Neuronal stem cell (in vitro differentiated cells): ENCODE results near the gene ZNF574.
A peak's percentile ranks its signal among the peaks of the same experiment; 100 is the strongest.

Experiments used
- DNase-seq: peaks from one replicate; pipeline ENCODE4 v3.0.0-alpha.2; 2013; ENCODE audit warnings: low spot score
- H2AFZ ChIP-seq: one replicate; pipeline ENCODE4 v1.6.1; 2013; ENCODE audit warnings: mild to moderate bottlenecking, low read length, inconsistent platforms
- H2AK5ac ChIP-seq: 2 replicates; pipeline ENCODE4 v1.6.1; 2013; ENCODE audit warnings: low read depth, mild to moderate bottlenecking, inconsistent platforms, low read length, moderate library complexity, mixed read lengths
- H2BK120ac ChIP-seq: 2 replicates; pipeline ENCODE4 v1.6.1; 2013; ENCODE audit warnings: low read depth, mild to moderate bottlenecking, inconsistent platforms, low read length, moderate library complexity, mixed read lengths
- H2BK12ac ChIP-seq: one replicate; pipeline ENCODE4 v1.6.1; 2013; ENCODE audit warnings: low read length, inconsistent platforms
- H2BK15ac ChIP-seq: 2 replicates; pipeline ENCODE4 v1.6.1; 2013; ENCODE audit warnings: mild to moderate bottlenecking, low read length, inconsistent platforms, mixed read lengths
- H2BK5ac ChIP-seq: one replicate; pipeline ENCODE4 v1.6.1; 2013; ENCODE audit warnings: inconsistent platforms, mild to moderate bottlenecking, low read length, moderate library complexity
- H3K14ac ChIP-seq: one replicate; pipeline ENCODE4 v1.6.1; 2013; ENCODE audit warnings: low read length, inconsistent platforms
- H3K18ac ChIP-seq: 2 replicates; pipeline ENCODE4 v1.6.1; 2013; ENCODE audit warnings: low read length, inconsistent platforms
- H3K23ac ChIP-seq: 2 replicates; pipeline ENCODE4 v1.6.1; 2013; ENCODE audit warnings: low read depth, mild to moderate bottlenecking, mixed read lengths, low read length, inconsistent platforms; ENCODE audit not compliant: poor library complexity
- H3K27ac ChIP-seq: replicated peaks from 3 replicates; pipeline ENCODE4 v1.5.1; 2013; ENCODE audit warnings: low read length, inconsistent platforms
- H3K27me3 ChIP-seq, 3 experiments: 2 replicates each; pipeline ENCODE4 v1.6.1; 2013; ENCODE audit warnings: low read length in 3 of 3, mild to moderate bottlenecking in 2 of 3, inconsistent platforms in 1 of 3, low read depth in 1 of 3, mixed read lengths in 1 of 3, moderate library complexity in 1 of 3; ENCODE audit not compliant: control insufficient read depth in 3 of 3, insufficient read depth in 3 of 3
- H3K36me3 ChIP-seq, 2 donors: replicated peaks in 1 of 2; 2 replicates each; pipeline ENCODE4 v1.6.1; 2013; ENCODE audit warnings: low read length in 2 of 2; ENCODE audit not compliant: control insufficient read depth in 2 of 2, insufficient read depth in 2 of 2
- H3K4ac ChIP-seq: 2 replicates; pipeline ENCODE4 v1.6.1; 2013; ENCODE audit warnings: inconsistent platforms, mild to moderate bottlenecking, low read length, moderate library complexity
- H3K4me1 ChIP-seq, 2 donors: 1 replicate in 1 of 2; 2 replicates in 1 of 2; pipeline ENCODE4 v1.6.1; 2013; ENCODE audit warnings: low read length in 2 of 2, low read depth in 1 of 2; ENCODE audit not compliant: control insufficient read depth in 2 of 2, insufficient read depth in 1 of 2
- H3K4me2 ChIP-seq: one replicate; pipeline ENCODE4 v1.6.1; 2013; ENCODE audit warnings: mild to moderate bottlenecking, low read length, inconsistent platforms; ENCODE audit not compliant: insufficient read depth, poor library complexity, severe bottlenecking
- H3K4me3 ChIP-seq, 2 donors: 2 replicates each; pipeline ENCODE4 v1.5.1; 2013; ENCODE audit warnings: low read length in 2 of 2, mild to moderate bottlenecking in 2 of 2, inconsistent platforms in 1 of 2, moderate library complexity in 1 of 2
- H3K79me1 ChIP-seq: one replicate; pipeline ENCODE4 v1.6.1; 2013; ENCODE audit warnings: low read depth, mild to moderate bottlenecking, inconsistent platforms, low read length, moderate library complexity
- H3K9ac ChIP-seq: one replicate; pipeline ENCODE4 v1.6.1; 2013; ENCODE audit warnings: mild to moderate bottlenecking, low read depth, low read length, inconsistent platforms; ENCODE audit not compliant: poor library complexity
- H3K9me3 ChIP-seq, 2 donors: replicated peaks in 1 of 2; 2 replicates each; pipeline versions ENCODE3 to v1.6.1; 2013; ENCODE audit warnings: low read length in 2 of 2, mild to moderate bottlenecking in 2 of 2, inconsistent platforms in 1 of 2, low read depth in 1 of 2, mixed read lengths in 1 of 2, moderate library complexity in 1 of 2; ENCODE audit not compliant: control insufficient read depth in 2 of 2, insufficient read depth in 1 of 2
- H4K8ac ChIP-seq: one replicate; pipeline ENCODE4 v1.6.1; 2013; ENCODE audit warnings: low read depth, mild to moderate bottlenecking, inconsistent platforms, low read length, moderate library complexity
- H4K91ac ChIP-seq: one replicate; pipeline ENCODE4 v1.6.1; 2013; ENCODE audit warnings: low read length, low read depth, mild to moderate bottlenecking, inconsistent platforms; ENCODE audit not compliant: poor library complexity
- WGBS, 2 donors: extraction: QIAGEN DNeasy Blood & Tissue Kit; methylation state at CpG; one replicate each; pipeline ENCODE4 v1.1.7; 2013; ENCODE audit warnings: missing lambda C conversion rate in 2 of 2, mixed read lengths in 1 of 2; ENCODE audit not compliant: insufficient read length in 2 of 2, insufficient replicate concordance in 1 of 2; ENCODE audit errors: extremely low coverage in 2 of 2; 5-methylcytosine and 5-hydroxymethylcytosine counted together

The ZNF574 gene

GRCh38 chr19:42088471-42089190 lies 12.7 kb downstream of the ZNF574 start:
- no peak overlapping the region for H3K4me3 ChIP-seq
- H2AK5ac ChIP-seq, result no peak overlapping the region
- no peak overlapping the region for H4K8ac ChIP-seq
- H3K36me3 ChIP-seq, result peaks cover 0 to 5% of the 10 kb centered on the region in 2 donors
- WGBS, 2 donors, result no CpG with 5 or more reads among the region's 18 CpGs
- peak overlapping the region; percentile 34 for H2BK12ac ChIP-seq
- no peak overlapping the region for H2BK120ac ChIP-seq
- H3K9ac ChIP-seq, result no peak overlapping the region
- peak overlapping the region; percentile 15 for H3K18ac ChIP-seq
- no peak overlapping the region for H4K91ac ChIP-seq
- no peak for DNase-seq
- H3K23ac ChIP-seq, result no peak overlapping the region
- H2BK15ac ChIP-seq, result no peak overlapping the region
- no peaks in the 10 kb centered on the region for H3K9me3 ChIP-seq
- H2AFZ ChIP-seq, result peak overlapping the region; percentile 62
- H2BK5ac ChIP-seq, result no peak overlapping the region
- no peaks in the 10 kb centered on the region for H3K27me3 ChIP-seq
- no peaks in the 10 kb centered on the region for H3K79me1 ChIP-seq
- no peak overlapping the region for H3K14ac ChIP-seq
- no peak overlapping the region for H3K4ac ChIP-seq
- peaks cover 5 to 17% of the 10 kb centered on the region in 2 donors for H3K4me1 ChIP-seq
- no peak overlapping the region for H3K4me2 ChIP-seq
- no peak overlapping the region for H3K27ac ChIP-seq

- Histone ChIP-seq H3K23ac (no peak overlapping the region), H3K9ac (no peak overlapping the region), H3K4me3 (no peak overlapping the region), H3K4ac (no peak overlapping the region), H3K27me3 (no peaks in the 10 kb centered on the region), H3K9me3 (no peaks in the 10 kb centered on the region), H3K4me1 (peaks cover 5 to 21% of the 10 kb centered on the region in 2 donors), H3K14ac (no peak overlapping the region), H2BK5ac (no peak overlapping the region), H3K36me3 (no peaks in the 10 kb centered on the region), H4K8ac (no peak overlapping the region), H2AK5ac (no peak overlapping the region), H4K91ac (no peak overlapping the region), H2BK120ac (no peak overlapping the region), H3K79me1 (no peaks in the 10 kb centered on the region), H3K18ac (no peak overlapping the region), H2BK12ac (no peak overlapping the region), H2BK15ac (no peak overlapping the region), H2AFZ (peak overlapping the region; percentile 62), H3K4me2 (no peak overlapping the region), H3K27ac (no peak overlapping the region)
- WGBS, 2 donors, result no CpG with 5 or more reads among the region's 13 CpGs
- no peak for DNase-seq
Observed at GRCh38 chr19:42089191-42089750, 13.3 kb downstream of the ZNF574 start.

GRCh38 chr19:42089772-42090171 lies 13.8 kb downstream of the ZNF574 start:
- peaks cover 5 to 23% of the 10 kb centered on the region in 2 donors for H3K4me1 ChIP-seq
- no peak overlapping the region for H2BK5ac ChIP-seq
- no peak for DNase-seq
- no peaks in the 10 kb centered on the region for H3K27me3 ChIP-seq
- WGBS, 2 donors, result no CpG with 5 or more reads among the region's 13 CpGs
- H3K14ac ChIP-seq, result no peak overlapping the region
- no peaks in the 10 kb centered on the region for H3K79me1 ChIP-seq
- no peak overlapping the region for H3K4ac ChIP-seq
- no peak overlapping the region for H3K27ac ChIP-seq
- no peak overlapping the region for H3K23ac ChIP-seq
- H3K18ac ChIP-seq, result no peak overlapping the region
- no peak overlapping the region for H3K4me3 ChIP-seq
- no peak overlapping the region for H4K91ac ChIP-seq
- H3K9me3 ChIP-seq, result no peaks in the 10 kb centered on the region
- H2BK15ac ChIP-seq, result no peak overlapping the region
- H3K9ac ChIP-seq, result no peak overlapping the region
- H3K36me3 ChIP-seq, result no peaks in the 10 kb centered on the region
- H2BK12ac ChIP-seq, result no peak overlapping the region
- H2AFZ ChIP-seq, result no peak overlapping the region
- H4K8ac ChIP-seq, result no peak overlapping the region
- H3K4me2 ChIP-seq, result no peak overlapping the region
- H2AK5ac ChIP-seq, result no peak overlapping the region
- no peak overlapping the region for H2BK120ac ChIP-seq

GRCh38 chr19:42090672-42091071 lies 14.7 kb downstream of the ZNF574 start:
- no CpG with 5 or more reads among the region's 9 CpGs for WGBS, 2 donors
- no peak overlapping the region for H3K14ac ChIP-seq
- no peak overlapping the region for H3K4me2 ChIP-seq
- H2BK12ac ChIP-seq, result no peak overlapping the region
- H3K79me1 ChIP-seq, result no peaks in the 10 kb centered on the region
- H2BK120ac ChIP-seq, result no peak overlapping the region
- peaks cover 6 to 23% of the 10 kb centered on the region in 2 donors for H3K4me1 ChIP-seq
- no peaks in the 10 kb centered on the region for H3K9me3 ChIP-seq
- no peak for DNase-seq
- no peak overlapping the region for H4K8ac ChIP-seq
- no peak overlapping the region for H2AFZ ChIP-seq
- H3K23ac ChIP-seq, result no peak overlapping the region
- H4K91ac ChIP-seq, result no peak overlapping the region
- H3K9ac ChIP-seq, result no peak overlapping the region
- H2BK15ac ChIP-seq, result no peak overlapping the region
- H3K4ac ChIP-seq, result no peak overlapping the region
- H3K27ac ChIP-seq, result no peak overlapping the region
- H3K36me3 ChIP-seq, result no peaks in the 10 kb centered on the region
- H3K27me3 ChIP-seq, result no peaks in the 10 kb centered on the region
- no peak overlapping the region for H3K4me3 ChIP-seq
- no peak overlapping the region for H2BK5ac ChIP-seq
- no peak overlapping the region for H2AK5ac ChIP-seq
- H3K18ac ChIP-seq, result no peak overlapping the region
